Measurements from ENCODE around the gene SUMO2. TPM values are rescaled to one million over a fixed set of nuclear protein-coding genes. Genes with fewer than 3 reads are reported as not detected.
"Not testable (repeated sequence)": the region's sequence is repeated elsewhere in the genome, so short reads cannot be mapped to it uniquely, and the experiment has no call there.

The SUMO2 gene
- total and polyA plus RNA-seq, 2 of the 4 experiments (the other 2 are of a cell fraction): 71.3 to 83.7 TPM

DNA sequence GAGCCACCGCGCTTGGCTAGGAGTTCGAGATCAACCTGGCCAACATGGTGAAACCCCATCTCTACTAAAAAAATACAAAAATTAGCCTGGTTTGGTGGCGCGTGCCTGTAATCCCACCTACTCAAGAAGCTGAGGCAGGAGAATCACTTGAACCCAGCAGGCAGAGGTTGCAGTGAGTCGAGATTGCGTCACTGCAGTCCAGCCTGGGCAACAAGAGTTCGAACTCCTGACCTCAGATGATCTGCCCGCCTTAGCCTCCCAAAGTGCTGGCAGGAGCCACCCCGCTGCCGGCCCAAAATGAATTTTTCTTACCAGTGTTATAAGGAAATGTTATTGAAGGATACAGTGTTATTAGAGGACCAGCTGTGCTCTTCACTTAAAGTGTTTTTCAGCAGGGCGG lies 25.0 kb upstream of the SUMO2 start:
- Histone ChIP-seq H2AK5ac (ENCODE audit: low read depth, low read length) (no peak overlapping the region), H2BK5ac (ENCODE audit: low read depth, low read length, poor library complexity, severe bottlenecking) (no peak overlapping the region), H3K4me1 (ENCODE audit: control insufficient read depth, insufficient read depth, low read length) (no peaks in the 10 kb centered on the region; the same call in 1 of the 2 replicates), H4K91ac (ENCODE audit: insufficient read depth, low read depth, low read length) (no peak overlapping the region), H3K4me2 (ENCODE audit: low read depth, low read length) (no peak overlapping the region), H3K9me3 (ENCODE audit: control insufficient read depth, insufficient read depth, low read length) (no peaks in the 10 kb centered on the region), H2AFZ (replicated peaks; ENCODE audit: low read length, poor library complexity) (no peak overlapping the region), H4K8ac (ENCODE audit: low read depth in 2 of 2, low read length in 2 of 2) (no peak overlapping the region), H3K23ac (ENCODE audit: low read depth, low read length) (no peak overlapping the region), H3K4ac (ENCODE audit: low read depth, low read length) (no peak overlapping the region), H3K14ac (replicated peaks; ENCODE audit: low read depth, low read length) (no peak overlapping the region), H2BK15ac (ENCODE audit: low read depth, low read length) (no peak overlapping the region), H2BK120ac (ENCODE audit: low read depth, low read length) (no peak overlapping the region), H3K79me1 (ENCODE audit: low read depth in 1 of 2, low read length in 2 of 2) (peaks cover 5 to 24% of the 10 kb centered on the region in 2 experiments; a peak in 3 of 4 replicates), H3K36me3 (ENCODE audit: control insufficient read depth, insufficient read depth, low read length) (peaks cover 15% of the 10 kb centered on the region), H3K18ac (ENCODE audit: low read depth, low read length) (no peak overlapping the region), H3K27me3 (ENCODE audit: control insufficient read depth, insufficient read depth, low read length) (no peaks in the 10 kb centered on the region), H4K20me1 (ENCODE audit: insufficient read depth, low read length) (no peaks in the 10 kb centered on the region; the same call in 1 of the 2 replicates), H3K9ac (ENCODE audit: low read depth, low read length) (no peak overlapping the region), H2BK20ac (ENCODE audit: low read depth, low read length) (no peak overlapping the region), H3K27ac (ENCODE audit: insufficient read depth, low read length) (no peak overlapping the region), H3K56ac (ENCODE audit: extremely low read depth, insufficient read depth, low read length) (no peak overlapping the region), H3K4me3 (ENCODE audit: insufficient read depth, low read depth, low read length) (no peak overlapping the region), H2AK9ac (replicated peaks; ENCODE audit: low read depth, low read length, poor library complexity) (no peak overlapping the region), H4K5ac (ENCODE audit: low read depth, low read length) (no peak overlapping the region), H3K9me1 (ENCODE audit: insufficient read depth, low read length) (no peaks in the 10 kb centered on the region)
- dilution Hi-C loops (cut with HindIII; ENCODE audit: low sequenced_read_pairs, unreplicated experiment): no loop called here
- BruUV-seq (replicated peaks): no TSS peak
- ATAC-seq (ENCODE audit: low read depth) (no peak), DNase-seq (no peak)
- 93% methylated on average over 2 of the region's 12 CpGs; no CpG with 5 or more reads in 1 of the 2 experiments for WGBS, 2 experiments (ENCODE audit: extremely low coverage in 2 of 2, insufficient read length in 1 of 2)
- ChIA-PET CTCF (no interaction called here), POLR2A (ENCODE audit: unreplicated experiment) (no interaction called here)
- intact Hi-C loops (cut with micrococcal nuclease): loop anchor here (10.0 kb wide), 1 partner anchor 143 kb away; no protein-coding TSS in a partner anchor
- no peak for TF ChIP-seq RFX5 (IDR thresholded peaks at IDR 0.05; ENCODE audit: low read depth, low read length)
- TF ChIP-seq CEBPB (IDR thresholded peaks at IDR 0.05; ENCODE audit: low read depth, low read length): 0 out of 2 replicates have a peak, but pooled peaks have one; percentile 15
- TF ChIP-seq, protein P1, sequence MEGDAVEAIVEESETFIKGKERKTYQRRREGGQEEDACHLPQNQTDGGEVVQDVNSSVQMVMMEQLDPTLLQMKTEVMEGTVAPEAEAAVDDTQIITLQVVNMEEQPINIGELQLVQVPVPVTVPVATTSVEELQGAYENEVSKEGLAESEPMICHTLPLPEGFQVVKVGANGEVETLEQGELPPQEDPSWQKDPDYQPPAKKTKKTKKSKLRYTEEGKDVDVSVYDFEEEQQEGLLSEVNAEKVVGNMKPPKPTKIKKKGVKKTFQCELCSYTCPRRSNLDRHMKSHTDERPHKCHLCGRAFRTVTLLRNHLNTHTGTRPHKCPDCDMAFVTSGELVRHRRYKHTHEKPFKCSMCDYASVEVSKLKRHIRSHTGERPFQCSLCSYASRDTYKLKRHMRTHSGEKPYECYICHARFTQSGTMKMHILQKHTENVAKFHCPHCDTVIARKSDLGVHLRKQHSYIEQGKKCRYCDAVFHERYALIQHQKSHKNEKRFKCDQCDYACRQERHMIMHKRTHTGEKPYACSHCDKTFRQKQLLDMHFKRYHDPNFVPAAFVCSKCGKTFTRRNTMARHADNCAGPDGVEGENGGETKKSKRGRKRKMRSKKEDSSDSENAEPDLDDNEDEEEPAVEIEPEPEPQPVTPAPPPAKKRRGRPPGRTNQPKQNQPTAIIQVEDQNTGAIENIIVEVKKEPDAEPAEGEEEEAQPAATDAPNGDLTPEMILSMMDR (conservative IDR thresholded peaks at IDR 0.05; ENCODE audit: low read depth, low read length): no peak
- in situ Hi-C loops (cut with MboI; ENCODE audit: low sequenced_read_pairs): loop anchor here (10.0 kb wide), 2 partner anchors 143 to 243 kb away; no protein-coding TSS in a partner anchor

DNA sequence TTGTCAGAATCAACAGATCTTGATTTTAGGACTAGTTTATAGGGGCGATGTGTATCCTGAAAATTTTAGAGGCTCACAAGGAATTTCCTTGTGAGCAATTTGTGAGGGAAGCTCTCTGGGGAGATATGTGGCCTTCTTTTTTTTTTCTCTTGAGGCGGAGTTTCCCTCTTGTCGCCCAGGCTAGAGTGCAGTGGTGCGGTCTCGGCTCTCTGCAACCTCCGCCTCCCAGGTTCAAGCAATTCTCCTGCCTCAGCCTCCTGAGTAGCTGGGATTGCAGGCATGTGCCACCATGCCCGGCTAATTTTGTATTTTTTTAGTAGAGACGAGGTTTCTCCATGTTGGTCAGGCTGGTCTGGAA lies 24.3 kb upstream of the SUMO2 start:
- H4K91ac ChIP-seq (ENCODE audit: insufficient read depth, low read depth, low read length); H4K8ac ChIP-seq (ENCODE audit: low read depth in 2 of 2, low read length in 2 of 2); H3K14ac ChIP-seq (replicated peaks; ENCODE audit: low read depth, low read length); H4K20me1 ChIP-seq (ENCODE audit: insufficient read depth, low read length); H2BK120ac ChIP-seq (ENCODE audit: low read depth, low read length); H3K23ac ChIP-seq (ENCODE audit: low read depth, low read length); H3K4me1 ChIP-seq (ENCODE audit: control insufficient read depth, insufficient read depth, low read length); CTCF ChIA-PET; H2BK20ac ChIP-seq (ENCODE audit: low read depth, low read length); H2AK9ac ChIP-seq (replicated peaks; ENCODE audit: low read depth, low read length, poor library complexity); ATAC-seq (ENCODE audit: low read depth); H2BK15ac ChIP-seq (ENCODE audit: low read depth, low read length); DNase-seq; H3K9me3 ChIP-seq (ENCODE audit: control insufficient read depth, insufficient read depth, low read length); H3K4me3 ChIP-seq (ENCODE audit: insufficient read depth, low read depth, low read length); H2AFZ ChIP-seq (replicated peaks; ENCODE audit: low read length, poor library complexity); H3K4ac ChIP-seq (ENCODE audit: low read depth, low read length); H2AK5ac ChIP-seq (ENCODE audit: low read depth, low read length); dilution Hi-C loops (cut with HindIII; ENCODE audit: low sequenced_read_pairs, unreplicated experiment); H3K9ac ChIP-seq (ENCODE audit: low read depth, low read length); H3K56ac ChIP-seq (ENCODE audit: extremely low read depth, insufficient read depth, low read length); H3K27ac ChIP-seq (ENCODE audit: insufficient read depth, low read length); H2BK5ac ChIP-seq (ENCODE audit: low read depth, low read length, poor library complexity, severe bottlenecking); H3K18ac ChIP-seq (ENCODE audit: low read depth, low read length); H3K27me3 ChIP-seq (ENCODE audit: control insufficient read depth, insufficient read depth, low read length); BruUV-seq (replicated peaks); H4K5ac ChIP-seq (ENCODE audit: low read depth, low read length); POLR2A ChIA-PET (ENCODE audit: unreplicated experiment); H3K9me1 ChIP-seq (ENCODE audit: insufficient read depth, low read length); H3K4me2 ChIP-seq (ENCODE audit: low read depth, low read length): not testable (repeated sequence)
- peaks cover 13% of the 10 kb centered on the region for H3K36me3 ChIP-seq (ENCODE audit: control insufficient read depth, insufficient read depth, low read length)
- in situ Hi-C loops (cut with MboI; ENCODE audit: low sequenced_read_pairs) (loop anchor here (10.0 kb wide), 2 partner anchors 142 to 242 kb away; no protein-coding TSS in a partner anchor), intact Hi-C loops (cut with micrococcal nuclease) (loop anchor here (10.0 kb wide), 1 partner anchor 142 kb away; no protein-coding TSS in a partner anchor)
- WGBS, 2 experiments (ENCODE audit: extremely low coverage in 2 of 2, insufficient read length in 1 of 2): 90% methylated on average over 2 of the region's 8 CpGs; no CpG with 5 or more reads in 1 of the 2 experiments
- H3K79me1 ChIP-seq (ENCODE audit: low read depth in 1 of 2, low read length in 2 of 2): peaks cover 5 to 22% of the 10 kb centered on the region in 2 experiments; a peak in 3 of 4 replicates

Measured in IMR-90 (cell line).